Measurements from ENCODE around the gene PLEKHN1.

The PLEKHN1 gene

DNA sequence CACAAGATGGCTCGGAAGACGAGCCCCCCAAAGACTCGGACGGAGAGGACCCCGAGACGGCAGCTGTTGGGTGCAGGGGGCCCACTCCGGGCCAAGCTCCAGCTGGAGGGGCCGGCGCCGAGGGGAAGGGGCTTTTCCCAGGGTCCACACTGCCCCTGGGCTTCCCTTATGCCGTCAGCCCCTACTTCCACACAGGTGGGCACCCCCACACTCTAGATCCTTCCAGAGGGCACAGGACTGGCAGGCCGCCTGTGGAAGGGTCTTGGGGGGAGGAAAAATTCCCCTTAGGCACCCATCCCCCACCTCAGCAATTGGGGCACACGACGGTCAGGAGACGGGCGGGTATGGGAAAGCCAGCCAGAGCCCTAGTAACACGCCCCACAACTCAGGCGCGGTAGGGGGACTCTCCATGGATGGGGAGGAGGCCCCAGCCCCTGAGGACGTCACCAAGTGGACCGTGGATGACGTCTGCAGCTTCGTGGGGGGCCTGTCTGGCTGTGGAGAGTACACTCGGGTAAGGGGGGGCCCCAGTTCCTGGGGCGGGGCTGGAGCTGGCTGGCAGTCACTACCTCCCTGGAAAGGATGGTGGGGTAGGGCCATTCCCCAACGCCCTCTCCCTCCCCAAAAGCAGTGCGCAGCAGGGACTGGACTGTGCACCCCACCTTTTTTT, 23.3 kb upstream of the PLEKHN1 start:
- Histone ChIP-seq H3K4me1 (ENCODE audit: insufficient read depth, low read length) (peaks cover 17% of the 10 kb centered on the region), H3K4me2 (ENCODE audit: insufficient read depth, low read length) (no peak overlapping the region), H2AFZ (ENCODE audit: low read depth, low read length) (no peak overlapping the region), H3K9me3 (ENCODE audit: insufficient read depth, low read length, severe bottlenecking) (peaks cover 1% of the 10 kb centered on the region), H3K27ac (ENCODE audit: low read length) (no peak overlapping the region), H3K4me3 (ENCODE audit: low read depth in 1 of 2, low read length in 2 of 2) (no peak overlapping the region), H3K27me3 (ENCODE audit: insufficient read depth, low read length, poor library complexity) (peaks cover 41% of the 10 kb centered on the region), H3K9ac (ENCODE audit: low read depth, low read length) (no peak overlapping the region), H4K20me1 (ENCODE audit: insufficient read depth, low read length) (peaks cover 56% of the 10 kb centered on the region), H3K36me3 (ENCODE audit: insufficient read depth, low read length) (peaks cover 33% of the 10 kb centered on the region), H3K79me2 (ENCODE audit: insufficient read depth, low read length) (no peaks in the 10 kb centered on the region)
- ATAC-seq (ENCODE audit: insufficient read depth, low read depth) (0 out of 3 replicates have a peak, but pooled peaks have one; percentile 12), DNase-seq (no peak)
- TF ChIP-seq, protein P1, sequence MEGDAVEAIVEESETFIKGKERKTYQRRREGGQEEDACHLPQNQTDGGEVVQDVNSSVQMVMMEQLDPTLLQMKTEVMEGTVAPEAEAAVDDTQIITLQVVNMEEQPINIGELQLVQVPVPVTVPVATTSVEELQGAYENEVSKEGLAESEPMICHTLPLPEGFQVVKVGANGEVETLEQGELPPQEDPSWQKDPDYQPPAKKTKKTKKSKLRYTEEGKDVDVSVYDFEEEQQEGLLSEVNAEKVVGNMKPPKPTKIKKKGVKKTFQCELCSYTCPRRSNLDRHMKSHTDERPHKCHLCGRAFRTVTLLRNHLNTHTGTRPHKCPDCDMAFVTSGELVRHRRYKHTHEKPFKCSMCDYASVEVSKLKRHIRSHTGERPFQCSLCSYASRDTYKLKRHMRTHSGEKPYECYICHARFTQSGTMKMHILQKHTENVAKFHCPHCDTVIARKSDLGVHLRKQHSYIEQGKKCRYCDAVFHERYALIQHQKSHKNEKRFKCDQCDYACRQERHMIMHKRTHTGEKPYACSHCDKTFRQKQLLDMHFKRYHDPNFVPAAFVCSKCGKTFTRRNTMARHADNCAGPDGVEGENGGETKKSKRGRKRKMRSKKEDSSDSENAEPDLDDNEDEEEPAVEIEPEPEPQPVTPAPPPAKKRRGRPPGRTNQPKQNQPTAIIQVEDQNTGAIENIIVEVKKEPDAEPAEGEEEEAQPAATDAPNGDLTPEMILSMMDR (IDR thresholded peaks at IDR 0.05; ENCODE audit: borderline replicate concordance, extremely low read depth, low read length, poor library complexity, severe bottlenecking) = no peak
- no peak for TF ChIP-seq EZH2 (IDR thresholded peaks at IDR 0.05; ENCODE audit: borderline replicate concordance, low read depth, low read length, severe bottlenecking)

GRCh38 chr1:943545-944340, 22.5 kb upstream of the PLEKHN1 start:
- no peak for ATAC-seq (ENCODE audit: insufficient read depth, low read depth)
- no peak for TF ChIP-seq EZH2 (IDR thresholded peaks at IDR 0.05; ENCODE audit: borderline replicate concordance, low read depth, low read length, severe bottlenecking)
- TF ChIP-seq, protein P1 (IDR thresholded peaks at IDR 0.05; ENCODE audit: borderline replicate concordance, extremely low read depth, low read length, poor library complexity, severe bottlenecking) = no peak
- Histone ChIP-seq H3K9me3 (ENCODE audit: insufficient read depth, low read length, severe bottlenecking) (peaks cover 1% of the 10 kb centered on the region), H3K79me2 (ENCODE audit: insufficient read depth, low read length) (no peaks in the 10 kb centered on the region), H3K4me2 (ENCODE audit: insufficient read depth, low read length) (no peak overlapping the region), H3K4me1 (ENCODE audit: insufficient read depth, low read length) (peaks cover 17% of the 10 kb centered on the region), H3K27me3 (ENCODE audit: insufficient read depth, low read length, poor library complexity) (peaks cover 36% of the 10 kb centered on the region), H3K27ac (ENCODE audit: low read length) (no peak overlapping the region), H2AFZ (ENCODE audit: low read depth, low read length) (no peak overlapping the region), H4K20me1 (ENCODE audit: insufficient read depth, low read length) (peaks cover 63% of the 10 kb centered on the region), H3K9ac (ENCODE audit: low read depth, low read length) (no peak overlapping the region), H3K4me3 (ENCODE audit: low read depth in 1 of 2, low read length in 2 of 2) (no peak overlapping the region), H3K36me3 (ENCODE audit: insufficient read depth, low read length) (peaks cover 41% of the 10 kb centered on the region)
- no peak for DNase-seq

DNA sequence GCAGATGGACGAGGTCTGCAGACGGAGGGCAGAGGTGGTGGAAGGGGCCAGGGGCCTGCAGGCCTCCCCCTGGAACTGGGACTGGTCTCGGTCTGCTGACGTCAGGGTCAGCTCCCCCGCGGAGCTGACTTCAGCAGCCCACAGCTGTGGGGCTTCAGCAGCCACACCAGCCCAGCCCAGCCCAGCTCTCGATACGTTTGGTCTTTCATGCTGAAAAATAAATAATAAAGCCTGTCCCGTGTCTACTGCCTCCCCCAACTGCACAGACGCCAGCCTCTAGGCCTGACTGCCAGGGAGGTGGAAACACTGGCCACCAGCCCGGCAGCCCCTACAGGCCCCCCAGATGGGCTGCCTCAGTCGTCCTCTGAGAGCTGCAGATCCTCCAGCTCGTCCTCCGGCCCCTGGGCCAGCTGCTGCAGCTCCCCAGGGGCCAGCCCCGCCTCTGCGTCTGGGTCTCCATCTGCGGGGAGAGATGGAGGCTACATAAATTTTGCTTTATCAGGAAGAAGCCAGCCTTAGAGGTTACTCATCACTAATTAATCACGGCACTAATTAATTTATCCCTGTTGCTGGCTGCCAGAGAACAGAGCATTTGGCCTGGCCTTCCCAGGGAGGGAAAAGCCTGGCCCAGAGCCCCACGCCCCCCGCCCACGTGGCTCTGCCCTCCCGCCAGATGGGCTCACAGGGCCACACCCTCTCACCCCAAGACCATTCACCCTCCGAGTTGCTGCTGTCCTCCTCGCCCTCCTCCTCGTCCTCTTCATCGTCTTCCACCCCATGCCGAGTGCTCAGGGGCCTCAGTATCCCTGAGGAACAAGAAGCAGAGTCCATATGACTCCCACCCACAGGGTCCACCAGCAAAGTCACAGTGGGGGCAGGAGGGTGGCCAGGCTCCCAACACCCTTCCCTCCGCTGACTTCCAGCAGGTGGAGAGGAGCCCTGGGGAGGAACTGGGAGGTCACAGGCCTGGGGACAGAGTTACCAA, 21.6 kb upstream of the PLEKHN1 start:
- no peak for ATAC-seq (ENCODE audit: insufficient read depth, low read depth)
- Histone ChIP-seq H2AFZ (ENCODE audit: low read depth, low read length) (no peak overlapping the region), H3K4me1 (ENCODE audit: insufficient read depth, low read length) (peaks cover 16% of the 10 kb centered on the region), H3K9me3 (ENCODE audit: insufficient read depth, low read length, severe bottlenecking) (peaks cover 1% of the 10 kb centered on the region), H3K27ac (ENCODE audit: low read length) (no peak overlapping the region), H3K9ac (ENCODE audit: low read depth, low read length) (no peak overlapping the region), H3K27me3 (ENCODE audit: insufficient read depth, low read length, poor library complexity) (peaks cover 27% of the 10 kb centered on the region), H3K4me3 (ENCODE audit: low read depth in 1 of 2, low read length in 2 of 2) (no peak overlapping the region), H3K36me3 (ENCODE audit: insufficient read depth, low read length) (peaks cover 50% of the 10 kb centered on the region), H3K4me2 (ENCODE audit: insufficient read depth, low read length) (no peak overlapping the region), H4K20me1 (ENCODE audit: insufficient read depth, low read length) (peaks cover 66% of the 10 kb centered on the region), H3K79me2 (ENCODE audit: insufficient read depth, low read length) (no peaks in the 10 kb centered on the region)
- no peak for DNase-seq
- TF ChIP-seq EZH2 (IDR thresholded peaks at IDR 0.05; ENCODE audit: borderline replicate concordance, low read depth, low read length, severe bottlenecking) = no peak
- TF ChIP-seq, protein P1 (IDR thresholded peaks at IDR 0.05; ENCODE audit: borderline replicate concordance, extremely low read depth, low read length, poor library complexity, severe bottlenecking) = no peak
